Mesenchymal stem cell (in vitro differentiated cells and primary cell): Measurements from ENCODE around the gene SKI.
"Not testable (repeated sequence)": the region's sequence is repeated elsewhere in the genome, so short reads cannot be mapped to it uniquely, and the experiment has no call there.

ENCODE experiments used
- DNase-seq: peaks from one replicate; pipeline ENCODE4 v3.0.0-alpha.2; 2013
- H2AFZ ChIP-seq: one replicate; pipeline ENCODE4 v1.6.1; 2013; ENCODE audit warnings: low read depth, mild to moderate bottlenecking, control low read depth, inconsistent platforms, low read length, moderate library complexity
- H2AK5ac ChIP-seq: 2 replicates; pipeline ENCODE4 v1.6.1; 2013; ENCODE audit warnings: low read length, moderate library complexity, mild to moderate bottlenecking, inconsistent platforms; ENCODE audit not compliant: severe bottlenecking
- H2BK120ac ChIP-seq: one replicate; pipeline ENCODE4 v1.6.1; 2013; ENCODE audit warnings: low read depth, mild to moderate bottlenecking, inconsistent platforms, low read length, moderate library complexity
- H2BK12ac ChIP-seq, 2 experiments: one replicate each; pipeline ENCODE4 v1.6.1; 2013; ENCODE audit warnings: inconsistent platforms in 2 of 2, low read length in 2 of 2, mild to moderate bottlenecking in 2 of 2, moderate library complexity in 2 of 2, control low read depth in 1 of 2
- H2BK15ac ChIP-seq: one replicate; pipeline ENCODE4 v1.6.1; 2013; ENCODE audit warnings: mild to moderate bottlenecking, low read depth, inconsistent platforms; ENCODE audit not compliant: poor library complexity, severe bottlenecking
- H2BK5ac ChIP-seq: 2 replicates; pipeline ENCODE4 v1.6.1; 2013; ENCODE audit warnings: low read depth, mild to moderate bottlenecking, low read length, control low read depth, inconsistent platforms; ENCODE audit not compliant: poor library complexity, severe bottlenecking
- H3K14ac ChIP-seq, 2 experiments: one replicate each; pipeline ENCODE4 v1.6.1; 2013; ENCODE audit warnings: inconsistent platforms in 2 of 2, low read length in 2 of 2, control low read depth in 1 of 2, mild to moderate bottlenecking in 1 of 2, moderate library complexity in 1 of 2
- H3K18ac ChIP-seq, 2 experiments: one replicate each; pipeline ENCODE4 v1.6.1; 2013; ENCODE audit warnings: inconsistent platforms in 2 of 2, low read length in 2 of 2, control low read depth in 1 of 2, low read depth in 1 of 2, mild to moderate bottlenecking in 1 of 2
- H3K23ac ChIP-seq, 2 experiments: one replicate each; pipeline ENCODE4 v1.6.1; 2013; ENCODE audit warnings: inconsistent platforms in 2 of 2, low read length in 2 of 2, mild to moderate bottlenecking in 2 of 2, moderate library complexity in 2 of 2, control low read depth in 1 of 2
- H3K27ac ChIP-seq: 2 replicates; pipeline ENCODE4 v1.5.1; 2013; ENCODE audit warnings: mild to moderate bottlenecking, moderate library complexity, low read length, control low read depth, inconsistent platforms; ENCODE audit not compliant: poor library complexity, severe bottlenecking
- H3K27me3 ChIP-seq, 2 experiments: 2 replicates each; pipeline versions ENCODE4 v1.6.1 to v1.7.0; 2013; ENCODE audit warnings: low read length in 2 of 2, mild to moderate bottlenecking in 2 of 2, moderate library complexity in 2 of 2, control low read depth in 1 of 2, inconsistent platforms in 1 of 2; ENCODE audit not compliant: control insufficient read depth in 1 of 2, insufficient read depth in 1 of 2
- H3K36me3 ChIP-seq, 2 experiments: 2 replicates each; pipeline versions ENCODE4 v1.6.1 to v1.7.0; 2013; ENCODE audit warnings: low read length in 2 of 2, control low read depth in 1 of 2, inconsistent platforms in 1 of 2, low read depth in 1 of 2, mild to moderate bottlenecking in 1 of 2; ENCODE audit not compliant: insufficient read depth in 2 of 2, control insufficient read depth in 1 of 2
- H3K4ac ChIP-seq, 2 experiments: one replicate each; pipeline ENCODE4 v1.6.1; 2013; ENCODE audit warnings: inconsistent platforms in 2 of 2, low read length in 2 of 2, mild to moderate bottlenecking in 2 of 2, moderate library complexity in 2 of 2, control low read depth in 1 of 2, low read depth in 1 of 2
- H3K4me1 ChIP-seq: 2 replicates; pipeline ENCODE4 v1.6.1; 2013; ENCODE audit warnings: low read depth, low read length, control low read depth; ENCODE audit not compliant: control insufficient read depth, insufficient read depth
- H3K4me2 ChIP-seq: 2 replicates; pipeline ENCODE4 v1.6.1; 2013; ENCODE audit warnings: low read length, mild to moderate bottlenecking, inconsistent platforms; ENCODE audit not compliant: poor library complexity, severe bottlenecking
- H3K4me3 ChIP-seq, 2 experiments: 2 replicates each; pipeline versions ENCODE4 v1.5.1 to v1.7.0; 2013; ENCODE audit warnings: low read length in 2 of 2, mild to moderate bottlenecking in 2 of 2, control low read depth in 1 of 2, low read depth in 1 of 2; ENCODE audit not compliant: insufficient read depth in 1 of 2
- H3K79me1 ChIP-seq: replicated peaks from 2 replicates; pipeline ENCODE4 v1.6.1; 2013; ENCODE audit warnings: mild to moderate bottlenecking, control low read depth, low read length, inconsistent platforms; ENCODE audit not compliant: poor library complexity, severe bottlenecking
- H3K9ac ChIP-seq: 2 replicates; pipeline ENCODE4 v1.7.0; 2013; ENCODE audit warnings: mild to moderate bottlenecking, low read length, moderate library complexity
- H3K9me3 ChIP-seq: 2 replicates; pipeline ENCODE4 v1.7.0; 2013; ENCODE audit warnings: mild to moderate bottlenecking, low read length; ENCODE audit not compliant: control insufficient read depth
- H4K8ac ChIP-seq: one replicate; pipeline ENCODE4 v1.6.1; 2013; ENCODE audit warnings: inconsistent platforms, mild to moderate bottlenecking, low read length, moderate library complexity
- H4K91ac ChIP-seq: one replicate; pipeline ENCODE4 v1.6.1; 2013; ENCODE audit warnings: mild to moderate bottlenecking, low read length, inconsistent platforms
- WGBS: methylation state at CpG from one replicate; pipeline ENCODE4 v1.1.7; 2013; ENCODE audit warnings: mixed read lengths; 5-methylcytosine and 5-hydroxymethylcytosine counted together

SKI gene

GRCh38 chr1:2259668-2260402 lies 31.7 kb downstream of the SKI start:
- H3K9ac ChIP-seq, result no peak overlapping the region

GRCh38 chr1:2260470-2260869 lies 32.4 kb downstream of the SKI start:
- not testable (repeated sequence) for H3K4me2 ChIP-seq, H2BK12ac ChIP-seq, H3K36me3 ChIP-seq, H3K27ac ChIP-seq, H3K14ac ChIP-seq, H3K9me3 ChIP-seq, H2BK120ac ChIP-seq, H4K91ac ChIP-seq, H2BK15ac ChIP-seq, H3K4me3 ChIP-seq, H3K18ac ChIP-seq, H3K27me3 ChIP-seq, H3K9ac ChIP-seq, H3K23ac ChIP-seq, DNase-seq, H2BK5ac ChIP-seq, H2AK5ac ChIP-seq, H2AFZ ChIP-seq, H3K79me1 ChIP-seq, H4K8ac ChIP-seq, H3K4ac ChIP-seq
- peaks cover 15% of the 10 kb centered on the region for H3K4me1 ChIP-seq
- WGBS, result 98% methylated on average over 6 of the region's 7 CpGs

More at GRCh38 chr1:2259668-2260402, 31.7 kb downstream of the SKI start:
- H3K36me3 ChIP-seq, result peaks cover 0 to 9% of the 10 kb centered on the region in 2 experiments
- H2AFZ ChIP-seq, result no peak overlapping the region
- peaks cover 1% of the 10 kb centered on the region for H3K79me1 ChIP-seq
- H2BK120ac ChIP-seq, result no peak overlapping the region
- no peak overlapping the region for H4K8ac ChIP-seq
- no peak overlapping the region for H3K4me2 ChIP-seq
- H2BK15ac ChIP-seq, result no peak overlapping the region
- no peaks in the 10 kb centered on the region for H3K9me3 ChIP-seq
- WGBS, result 95% methylated on average over 28 of the region's 28 CpGs
- H2BK5ac ChIP-seq, result no peak overlapping the region
- H3K4me1 ChIP-seq, result peaks cover 16% of the 10 kb centered on the region
- no peak overlapping the region for H2BK12ac ChIP-seq
- H3K4me3 ChIP-seq, result no peak overlapping the region
- no peak overlapping the region for H3K14ac ChIP-seq
- H3K27me3 ChIP-seq, result no peaks in the 10 kb centered on the region
- no peak overlapping the region for H3K23ac ChIP-seq
- no peak overlapping the region for H4K91ac ChIP-seq
- H3K18ac ChIP-seq, result no peak overlapping the region
- H3K27ac ChIP-seq, result no peak overlapping the region
- DNase-seq, result no peak
- H2AK5ac ChIP-seq, result no peak overlapping the region
- H3K4ac ChIP-seq, result no peak overlapping the region

GRCh38 chr1:2260917-2261316 lies 32.8 kb downstream of the SKI start:
- no peak overlapping the region for H3K14ac ChIP-seq
- H3K23ac ChIP-seq, result no peak overlapping the region
- H3K9ac ChIP-seq, result no peak overlapping the region
- H2BK5ac ChIP-seq, result no peak overlapping the region
- H3K4me2 ChIP-seq, result no peak overlapping the region
- no peak for DNase-seq
- H4K8ac ChIP-seq, result no peak overlapping the region
- H3K9me3 ChIP-seq, result no peaks in the 10 kb centered on the region
- peaks cover 3% of the 10 kb centered on the region for H3K79me1 ChIP-seq
- no peak overlapping the region for H2AFZ ChIP-seq
- H2BK120ac ChIP-seq, result no peak overlapping the region
- H3K27me3 ChIP-seq, result no peaks in the 10 kb centered on the region
- H3K27ac ChIP-seq, result no peak overlapping the region
- no peak overlapping the region for H2BK15ac ChIP-seq
- H2AK5ac ChIP-seq, result no peak overlapping the region
- no peak overlapping the region for H3K18ac ChIP-seq
- 100% methylated on average over 3 of the region's 4 CpGs for WGBS
- peaks cover 0 to 5% of the 10 kb centered on the region in 2 experiments for H3K36me3 ChIP-seq
- H3K4ac ChIP-seq, result no peak overlapping the region
- no peak overlapping the region for H3K4me3 ChIP-seq
- H4K91ac ChIP-seq, result no peak overlapping the region
- H2BK12ac ChIP-seq, result no peak overlapping the region
- peaks cover 15% of the 10 kb centered on the region for H3K4me1 ChIP-seq

- H3K4me2 ChIP-seq, H3K27ac ChIP-seq, H3K9ac ChIP-seq, H3K23ac ChIP-seq, H4K91ac ChIP-seq, DNase-seq, H2BK12ac ChIP-seq, H2BK120ac ChIP-seq, H3K9me3 ChIP-seq, H2AFZ ChIP-seq, H2AK5ac ChIP-seq, H3K18ac ChIP-seq, H2BK5ac ChIP-seq, H2BK15ac ChIP-seq, H3K4me3 ChIP-seq, H3K4ac ChIP-seq, H3K27me3 ChIP-seq, H3K36me3 ChIP-seq, H4K8ac ChIP-seq, H3K14ac ChIP-seq, H3K79me1 ChIP-seq: not testable (repeated sequence)
- peaks cover 15% of the 10 kb centered on the region for H3K4me1 ChIP-seq
- 94% methylated on average over 24 of the region's 25 CpGs for WGBS
Measured at GRCh38 chr1:2261476-2262395, 33.6 kb downstream of the SKI start.
